ENCODE data around the gene TXNDC17.
"Not testable (repeated sequence)": the region's sequence is repeated elsewhere in the genome, so short reads cannot be mapped to it uniquely, and the experiment has no call there.

- TF ChIP-seq ZNF274 (IDR thresholded peaks at IDR 0.05; ENCODE audit: low read depth, low read length); YY1 (IDR thresholded peaks at IDR 0.05; ENCODE audit: insufficient read depth, insufficient read length); SUZ12 (IDR thresholded peaks at IDR 0.05; ENCODE audit: extremely low read depth, insufficient read depth, insufficient read length): not testable (repeated sequence)
Observed at GRCh38 chr17:6658411-6658810, 17.6 kb downstream of the TXNDC17 start.

All from NT2/D1 (cell line).